Smooth muscle cell (in vitro differentiated cells): ENCODE data around the gene AGAP1. TPM values are rescaled to one million over a fixed set of nuclear protein-coding genes. Genes with fewer than 3 reads are reported as not detected.
A peak's percentile ranks its signal among the peaks of the same experiment; 100 is the strongest.

Experiments used
- DNase-seq: peaks from one replicate; lab custom pipeline; 2025; ENCODE audit not compliant: unreplicated experiment; lab: John Stamatoyannopoulos, UW
- H2AFZ ChIP-seq: fragments of 200-600 bp; sonication (generic); 2 replicates; pipeline ENCODE4 v1.6.0; 2016; ENCODE audit warnings: antibody characterized with exemption, low read depth, mild to moderate bottlenecking
- H3F3A ChIP-seq: fragments of 200-600 bp; sonication (generic); 2 replicates; pipeline ENCODE4 v1.6.0; 2017; ENCODE audit warnings: antibody characterized with exemption, low read depth
- H3K27ac ChIP-seq: fragments of 200-600 bp; sonication (generic); 2 replicates; pipeline ENCODE4 v1.5.1; 2016; ENCODE audit warnings: low read depth, mild to moderate bottlenecking
- H3K27me3 ChIP-seq: fragments of 200-600 bp; sonication (generic); 2 replicates; pipeline ENCODE4 v1.6.1; 2016; ENCODE audit warnings: low read depth, mild to moderate bottlenecking
- H3K36me3 ChIP-seq: fragments of 200-600 bp; sonication (generic); 2 replicates; pipeline ENCODE4 v1.5.1; 2016; ENCODE audit warnings: low read depth
- H3K4me1 ChIP-seq: fragments of 200-600 bp; sonication (generic); 2 replicates; pipeline ENCODE4 v1.5.1; 2016; ENCODE audit warnings: low read depth
- H3K4me2 ChIP-seq: fragments of 200-600 bp; sonication (generic); 2 replicates; pipeline ENCODE4 v1.6.0; 2016; ENCODE audit warnings: mild to moderate bottlenecking
- H3K4me3 ChIP-seq: fragments of 200-600 bp; sonication (generic); 2 replicates; pipeline ENCODE4 v1.5.1; 2016; ENCODE audit warnings: mild to moderate bottlenecking
- H3K79me2 ChIP-seq: fragments of 200-600 bp; sonication (generic); 2 replicates; pipeline ENCODE4 v1.6.0; 2016; ENCODE audit warnings: low read depth, mild to moderate bottlenecking
- H3K9ac ChIP-seq: fragments of 200-600 bp; sonication (generic); 2 replicates; pipeline ENCODE4 v1.6.0; 2016; ENCODE audit warnings: low read depth
- H3K9me3 ChIP-seq: fragments of 200-600 bp; sonication (generic); replicated peaks from 2 replicates; pipeline ENCODE4 v1.5.1; 2016; ENCODE audit warnings: low read depth
- H4K20me1 ChIP-seq: fragments of 200-600 bp; sonication (generic); 2 replicates; pipeline ENCODE4 v1.6.0; 2016; ENCODE audit warnings: low read depth
- WGBS: methylation state at CpG from one replicate; pipeline ENCODE4 v1.1.7; 2016; ENCODE audit warnings: low lambda C conversion rate; 5-methylcytosine and 5-hydroxymethylcytosine counted together
- polyA plus RNA-seq: library from polyadenylated mRNA; unstranded; fragments of >200 nt; fragmentation: Nextera tagmentation; extraction: Ambion mirVana; gene quantifications from 2 replicates; pipeline ENCODE4 v1.2.1, GENCODE V29; 2016
- small RNA-seq: library from RNA; depleted of rRNA; stranded (forward); fragments of <200 nt; gene quantifications from one replicate; pipeline ENCODE3, GENCODE V24; 2014
- total RNA-seq: library from RNA; depleted of rRNA; stranded (reverse); fragments of >200 nt; gene quantifications from 2 replicates; pipeline ENCODE4 v1.2.3, GENCODE V29; 2014
- TF ChIP-seq, protein P1 (sequence below): fragments of 200-600 bp; sonication (generic); IDR thresholded peaks from 2 replicates; pipeline ENCODE4 v1.5.1; 2017; ENCODE audit warnings: borderline replicate concordance, mild to moderate bottlenecking, antibody characterized with exemption; ENCODE audit not compliant: insufficient read depth, poor library complexity, severe bottlenecking

AGAP1 gene
- total and polyA plus RNA-seq, 2 experiments from 2014 or later = 3.9 to 9.8 TPM

DNA sequence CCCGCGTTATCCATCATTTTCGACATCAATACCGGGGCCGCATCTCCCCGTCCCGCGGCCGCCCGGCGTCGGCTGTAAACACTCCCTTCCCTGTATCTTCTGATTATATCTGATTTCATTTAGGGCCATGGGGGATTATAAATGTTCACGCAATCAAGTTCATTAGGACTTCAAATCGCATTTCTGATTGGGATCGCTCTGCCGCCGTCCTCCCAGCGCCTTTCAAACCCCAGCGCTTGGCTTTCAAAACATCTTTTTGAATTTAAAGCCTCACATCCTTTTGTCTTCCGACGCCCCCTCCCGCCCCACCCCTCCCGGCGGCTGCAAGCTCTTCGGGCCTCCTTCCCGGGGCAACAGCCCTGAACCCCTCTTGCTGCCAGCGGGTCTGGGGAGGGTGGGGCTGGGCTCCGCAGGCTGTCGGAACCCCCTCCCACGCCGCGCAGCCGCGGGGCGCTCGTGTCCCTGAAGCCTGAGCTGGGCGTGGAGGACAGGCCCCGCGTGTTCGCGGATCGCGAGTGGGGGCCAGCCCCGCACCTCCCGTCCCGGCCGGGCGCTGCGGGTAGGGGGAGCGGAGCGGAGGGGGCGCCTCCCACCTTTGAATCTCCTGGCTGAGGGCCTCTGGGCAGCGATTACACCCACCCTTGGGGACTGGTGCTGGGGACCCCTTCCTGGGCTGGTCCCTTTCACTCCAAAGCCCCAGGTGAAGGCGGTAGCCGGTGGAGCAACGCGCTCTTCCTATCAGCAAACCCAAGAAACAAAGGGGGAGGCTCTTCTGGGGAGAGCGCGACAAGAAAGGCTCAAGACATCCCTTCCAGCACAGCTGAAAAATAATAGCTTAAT lies 685.6 kb downstream of the AGAP1 start:
- Histone ChIP-seq H2AFZ (peak overlapping the region; percentile 91), H3K27me3 (peaks cover 17% of the 10 kb centered on the region), H3K27ac (peak overlapping the region; percentile 46), H3K36me3 (no peaks in the 10 kb centered on the region), H3K4me3 (peak overlapping the region; percentile 56), H3K4me1 (peaks cover 17% of the 10 kb centered on the region), H3K9ac (no peak overlapping the region), H3K4me2 (peak overlapping the region; percentile 90), H4K20me1 (no peaks in the 10 kb centered on the region), H3K9me3 (no peaks in the 10 kb centered on the region), H3F3A (peaks cover 23% of the 10 kb centered on the region), H3K79me2 (no peaks in the 10 kb centered on the region)
- TF ChIP-seq, protein P1, sequence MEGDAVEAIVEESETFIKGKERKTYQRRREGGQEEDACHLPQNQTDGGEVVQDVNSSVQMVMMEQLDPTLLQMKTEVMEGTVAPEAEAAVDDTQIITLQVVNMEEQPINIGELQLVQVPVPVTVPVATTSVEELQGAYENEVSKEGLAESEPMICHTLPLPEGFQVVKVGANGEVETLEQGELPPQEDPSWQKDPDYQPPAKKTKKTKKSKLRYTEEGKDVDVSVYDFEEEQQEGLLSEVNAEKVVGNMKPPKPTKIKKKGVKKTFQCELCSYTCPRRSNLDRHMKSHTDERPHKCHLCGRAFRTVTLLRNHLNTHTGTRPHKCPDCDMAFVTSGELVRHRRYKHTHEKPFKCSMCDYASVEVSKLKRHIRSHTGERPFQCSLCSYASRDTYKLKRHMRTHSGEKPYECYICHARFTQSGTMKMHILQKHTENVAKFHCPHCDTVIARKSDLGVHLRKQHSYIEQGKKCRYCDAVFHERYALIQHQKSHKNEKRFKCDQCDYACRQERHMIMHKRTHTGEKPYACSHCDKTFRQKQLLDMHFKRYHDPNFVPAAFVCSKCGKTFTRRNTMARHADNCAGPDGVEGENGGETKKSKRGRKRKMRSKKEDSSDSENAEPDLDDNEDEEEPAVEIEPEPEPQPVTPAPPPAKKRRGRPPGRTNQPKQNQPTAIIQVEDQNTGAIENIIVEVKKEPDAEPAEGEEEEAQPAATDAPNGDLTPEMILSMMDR = no peak
- 8% methylated on average over 50 of the region's 59 CpGs for WGBS
- no peak for DNase-seq

DNA sequence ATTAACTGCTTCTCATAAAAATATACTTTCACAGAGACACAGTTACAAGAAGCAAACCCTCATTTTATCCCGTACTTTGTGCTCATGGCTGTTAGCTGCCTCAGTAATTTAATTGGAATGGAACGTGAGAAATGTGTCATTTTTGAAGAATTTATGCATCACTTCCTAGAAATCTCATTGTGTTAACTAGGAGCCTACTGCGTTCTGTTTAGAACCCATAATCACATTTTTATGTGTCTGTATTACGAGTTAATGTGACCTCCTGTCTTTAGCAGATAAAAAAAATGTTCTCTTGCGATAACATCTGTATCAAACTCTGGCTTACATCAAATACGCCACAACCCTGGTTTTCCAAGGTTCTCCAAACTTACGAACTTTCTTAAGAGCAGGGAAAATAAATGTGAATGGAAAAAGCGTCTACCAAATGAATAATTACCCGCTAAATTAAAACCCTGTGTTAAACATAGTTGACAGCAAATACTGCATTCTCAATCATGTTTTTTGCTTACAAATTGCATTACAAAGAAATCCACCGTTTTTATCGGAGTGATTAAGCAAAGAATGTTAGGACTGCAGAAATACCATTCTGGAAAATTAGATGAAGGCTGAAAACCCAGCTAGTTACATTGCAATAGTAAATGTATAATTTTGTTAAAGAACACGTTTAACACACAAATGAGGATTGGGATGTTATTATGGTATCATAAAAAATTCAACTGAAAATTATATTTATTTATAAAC lies 686.4 kb downstream of the AGAP1 start:
- Histone ChIP-seq H3K36me3 (no peaks in the 10 kb centered on the region), H3K4me1 (peaks cover 11% of the 10 kb centered on the region), H3K4me2 (peak overlapping the region; percentile 90), H3K9ac (no peak overlapping the region), H2AFZ (no peak overlapping the region), H3K27me3 (peaks cover 10% of the 10 kb centered on the region), H4K20me1 (no peaks in the 10 kb centered on the region), H3K9me3 (no peaks in the 10 kb centered on the region), H3K27ac (peak overlapping the region; percentile 46), H3F3A (peaks cover 16% of the 10 kb centered on the region), H3K79me2 (no peaks in the 10 kb centered on the region), H3K4me3 (peak overlapping the region; percentile 56)
- WGBS = 16% methylated on average over 12 of the region's 12 CpGs
- TF ChIP-seq, protein P1 = no peak
- no peak for DNase-seq

DNA sequence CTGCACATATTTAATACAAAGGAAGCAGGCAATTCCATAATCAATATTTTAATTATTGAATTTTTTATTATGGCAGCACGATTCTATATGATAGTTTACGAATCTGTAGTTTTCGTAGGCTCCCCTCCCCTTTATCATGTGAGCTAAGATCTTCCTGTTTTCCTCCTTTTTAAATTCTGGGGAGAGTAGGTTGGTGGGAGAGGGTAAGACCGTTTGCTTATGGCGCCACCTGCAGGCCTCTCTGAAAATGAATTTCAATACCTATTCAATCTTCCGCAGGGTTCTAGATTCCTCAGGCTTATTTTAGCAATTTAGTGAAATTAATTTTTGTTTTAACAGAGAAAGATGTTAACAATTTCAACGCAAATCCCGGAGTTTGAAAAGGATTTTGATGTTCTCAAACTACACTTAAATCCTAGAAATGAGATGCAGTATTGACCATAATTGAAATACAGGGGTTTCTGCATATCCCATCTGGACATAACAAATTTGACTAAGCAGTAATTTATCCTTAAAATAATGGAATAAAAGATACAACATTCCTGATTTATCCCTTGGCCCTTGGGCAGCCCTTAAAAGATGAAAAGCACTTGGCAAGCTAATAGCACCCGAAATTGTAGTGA lies 687.1 kb downstream of the AGAP1 start:
- peaks cover 16% of the 10 kb centered on the region for H3F3A ChIP-seq
- H3K27ac ChIP-seq = peak overlapping the region; percentile 46
- TF ChIP-seq, protein P1 = peak; percentile 80
- H3K36me3 ChIP-seq = no peaks in the 10 kb centered on the region
- no peak overlapping the region for H2AFZ ChIP-seq
- 14% methylated on average over 9 of the region's 9 CpGs for WGBS
- no peak for DNase-seq
- peak overlapping the region; percentile 56 for H3K4me3 ChIP-seq
- H3K27me3 ChIP-seq = peaks cover 10% of the 10 kb centered on the region
- H3K9me3 ChIP-seq = no peaks in the 10 kb centered on the region
- peaks cover 11% of the 10 kb centered on the region for H3K4me1 ChIP-seq
- H3K4me2 ChIP-seq = peak overlapping the region; percentile 90
- H3K9ac ChIP-seq = no peak overlapping the region
- no peaks in the 10 kb centered on the region for H3K79me2 ChIP-seq
- no peaks in the 10 kb centered on the region for H4K20me1 ChIP-seq

Small RNAs within 50 kb of the gene (small RNA-seq; reads per million reads assigned to genes)
- gene RF00019 (not detected), gene RN7SL204P (not detected), gene RNU7-127P (not detected), gene TMSB10P1 (2.3 reads per million, percentile 46 among the genes with 10 or more reads in this experiment)
